Measurements from ENCODE around the gene COPS6. TPM values are rescaled to one million over a fixed set of nuclear protein-coding genes. Genes with fewer than 3 reads are reported as not detected.

The COPS6 gene
- total RNA-seq, 1 donor from 2014 or later = 88.3 TPM

GRCh38 chr7:100098913-100099312, 10.1 kb downstream of the COPS6 start:
- CTCF ChIA-PET = interaction anchor here (0.6 kb wide), 1 partner anchor 78 kb away, joined by 3 read pairs; no protein-coding TSS in a partner anchor
- DNase-seq = no peak
- peaks cover 32% of the 10 kb centered on the region for H3K4me1 Mint-ChIP-seq
- peaks cover 76% of the 10 kb centered on the region for H3K36me3 Mint-ChIP-seq (ENCODE audit: low read depth)
- H3K9me3 Mint-ChIP-seq = no peaks in the 10 kb centered on the region
- no peak for TF ChIP-seq CTCF (IDR thresholded peaks at IDR 0.05)
- peak overlapping the region; percentile 31 for H3K27ac Mint-ChIP-seq
- POLR2A ChIA-PET = interaction anchor here (0.7 to 4.1 kb wide), 4 partner anchors 10 to 330 kb away, joined by 3 to 48 read pairs (median 25); partner anchors contain the start of genes COPS6, MEPCE, ZCWPW1 and ZSCAN21
- no peak for ATAC-seq (ENCODE audit: low read depth)
- H3K4me3 Mint-ChIP-seq = peak overlapping the region; percentile 41
- H3K27me3 Mint-ChIP-seq = no peaks in the 10 kb centered on the region
- intact Hi-C loops (cut with micrococcal nuclease) = no loop called here

GRCh38 chr7:100099452-100099851, 10.7 kb downstream of the COPS6 start:
- ATAC-seq (ENCODE audit: low read depth) = no peak
- no peaks in the 10 kb centered on the region for H3K9me3 Mint-ChIP-seq
- ChIA-PET CTCF (interaction anchor here (0.6 kb wide), 1 partner anchor 78 kb away, joined by 3 read pairs; no protein-coding TSS in a partner anchor), POLR2A (interaction anchor here (0.7 to 4.1 kb wide), 5 partner anchors 11 to 330 kb away, joined by 3 to 49 read pairs (median 46); partner anchors contain the start of genes COPS6, MBLAC1, MEPCE and ZCWPW1)
- no peaks in the 10 kb centered on the region for H3K27me3 Mint-ChIP-seq
- peaks cover 32% of the 10 kb centered on the region for H3K4me1 Mint-ChIP-seq
- peak overlapping the region; percentile 92 for H3K4me3 Mint-ChIP-seq
- no peak for DNase-seq
- TF ChIP-seq CTCF (IDR thresholded peaks at IDR 0.05) = no peak
- no peak overlapping the region for H3K27ac Mint-ChIP-seq
- intact Hi-C loops (cut with micrococcal nuclease) = no loop called here
- H3K36me3 Mint-ChIP-seq (ENCODE audit: low read depth) = peaks cover 71% of the 10 kb centered on the region

DNA sequence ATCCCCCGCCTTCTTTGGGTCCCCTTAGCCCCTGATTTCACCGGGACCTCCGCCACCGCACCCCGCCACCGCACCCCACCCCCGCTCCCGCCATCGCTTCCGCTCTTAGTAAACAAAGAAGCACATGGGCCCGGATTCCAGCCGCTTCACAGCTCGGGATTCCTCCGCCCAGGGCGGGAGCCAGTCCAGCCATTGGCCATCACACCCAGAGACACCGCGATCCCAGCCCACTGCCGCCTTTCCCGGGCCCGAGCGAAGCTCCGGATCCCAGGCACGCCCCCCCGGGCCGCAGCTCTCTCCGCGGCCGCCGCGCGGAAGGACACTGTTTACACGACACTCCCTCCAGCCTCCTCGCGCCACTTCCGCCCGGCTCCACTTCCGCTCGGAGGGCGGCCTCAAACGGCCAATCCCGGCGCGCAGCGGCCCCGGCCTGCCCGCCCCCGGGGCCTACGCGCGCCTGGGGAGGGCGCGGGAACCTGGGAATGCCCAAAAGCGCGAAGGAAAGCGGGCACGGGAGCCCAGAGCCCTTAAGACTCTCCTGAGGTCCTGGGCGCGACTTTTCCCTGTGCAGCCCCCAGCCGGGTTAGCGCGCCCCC, 11.7 kb downstream of the COPS6 start:
- Mint-ChIP-seq H3K36me3 (ENCODE audit: low read depth) (peaks cover 67% of the 10 kb centered on the region), H3K9me3 (no peaks in the 10 kb centered on the region), H3K4me3 (peak overlapping the region; percentile 92), H3K27ac (peak overlapping the region; percentile 87), H3K4me1 (peaks cover 32% of the 10 kb centered on the region), H3K27me3 (no peaks in the 10 kb centered on the region)
- ATAC-seq (ENCODE audit: low read depth) (peak; percentile 73), DNase-seq (peak; percentile 91)
- TF ChIP-seq CTCF (IDR thresholded peaks at IDR 0.05) = no peak
- ChIA-PET POLR2A (interaction anchor here (0.5 to 4.1 kb wide), 21 partner anchors 12 to 789 kb away, joined by 3 to 64 read pairs (median 7); partner anchors contain the start of genes COPS6, FBXO24, LRCH4 and MBLAC1), CTCF (interaction anchor here (1.2 to 1.5 kb wide), 2 partner anchors 10 to 32 kb away, joined by 4 read pairs; no protein-coding TSS in a partner anchor)
- intact Hi-C loops (cut with micrococcal nuclease) = loop anchor here (1.0 kb wide), 6 partner anchors 12 to 51 kb away; partner anchors contain the start of genes CNPY4, COPS6, LAMTOR4 and TAF6

DNA sequence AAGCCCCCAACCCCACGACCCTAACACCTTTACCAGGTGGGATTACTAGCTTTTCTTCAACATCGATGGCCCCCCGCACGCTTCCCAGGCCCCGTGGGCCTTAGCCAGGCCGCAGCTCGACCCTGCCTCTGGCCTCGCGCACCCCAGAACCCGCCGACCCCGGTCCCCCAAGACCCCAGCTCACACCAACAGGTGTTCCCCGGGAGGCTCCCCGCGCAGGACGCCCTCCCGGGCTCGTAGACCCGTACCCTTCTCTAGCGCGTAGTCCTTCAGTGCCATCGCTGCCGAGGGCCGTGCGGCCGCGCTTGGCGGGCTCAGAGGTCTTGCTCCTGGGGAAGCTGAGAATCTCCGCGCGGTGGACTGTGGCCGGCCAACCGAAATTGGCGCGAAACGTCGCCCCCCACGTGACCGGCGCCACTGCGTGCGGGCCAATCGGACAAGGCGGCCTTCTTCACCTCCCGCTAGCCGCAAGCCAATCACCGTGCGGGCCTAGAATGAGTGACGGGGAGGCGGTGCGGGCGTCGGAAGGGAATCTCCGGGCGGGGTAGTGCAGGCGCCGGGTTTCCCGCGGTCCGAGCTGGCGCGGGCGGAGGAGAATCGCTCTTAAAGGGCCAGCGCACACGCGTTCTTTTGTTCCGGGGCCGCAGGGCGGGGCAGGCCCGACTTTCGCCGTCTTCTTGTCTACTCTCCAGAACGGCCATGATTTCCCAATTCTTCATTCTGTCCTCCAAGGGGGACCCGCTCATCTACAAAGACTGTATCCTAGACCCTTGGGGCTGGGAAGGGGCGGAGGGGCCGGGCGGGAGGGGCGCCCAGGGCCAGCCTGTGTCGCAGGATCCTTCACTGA, 12.5 kb downstream of the COPS6 start, which contains the start of the genes AP4M1 and MCM7:
AP4M1 (plus strand) TSS at position 628 of the 847 bp plus-strand sequence; CDS start at position 700, 72 bp downstream.
MCM7 (minus strand) TSS at position 382 of the 847 bp plus-strand sequence; CDS start at position 279, 103 bp downstream.
- intact Hi-C loops (cut with micrococcal nuclease) = loop anchor here (1.0 kb wide), 2 partner anchors 18 to 19 kb away; partner anchors contain the start of genes CNPY4 and TAF6
- H3K4me1 Mint-ChIP-seq = peaks cover 32% of the 10 kb centered on the region
- H3K27me3 Mint-ChIP-seq = no peaks in the 10 kb centered on the region
- ChIA-PET POLR2A (interaction anchor here (0.5 to 4.1 kb wide), 32 partner anchors 9 to 788 kb away, joined by 3 to 64 read pairs (median 6); partner anchors contain the start of genes COPS6, FBXO24, LAMTOR4 and LRCH4), CTCF (interaction anchor here (0.8 to 1.5 kb wide), 4 partner anchors 11 to 31 kb away, joined by 3 to 4 read pairs (median 4); no protein-coding TSS in a partner anchor)
- no peaks in the 10 kb centered on the region for H3K9me3 Mint-ChIP-seq
- peak within 1 kb of the TSS; percentile 87 for H3K27ac Mint-ChIP-seq
- no peak for TF ChIP-seq CTCF (IDR thresholded peaks at IDR 0.05)
- peak; percentile 92 for DNase-seq
- H3K36me3 Mint-ChIP-seq (ENCODE audit: low read depth) = peaks cover 67% of the 10 kb centered on the region
- peak within 1 kb of the TSS; percentile 92 for H3K4me3 Mint-ChIP-seq
- ATAC-seq (ENCODE audit: low read depth) = peak; percentile 86

All from activated B cell treated with CpG ODN at 0.5 μM for 24 hours (primary cell).